ENCODE data around the gene MYO1B. TPM values are rescaled to one million over a fixed set of nuclear protein-coding genes. Genes with fewer than 3 reads are reported as not detected.

The MYO1B gene
- total and polyA plus RNA-seq, 3 experiments from 2014 or later, result 0.12 to 4.6 (median 3.9) TPM

GRCh38 chr2:191362841-191363240 is 117.6 kb downstream of the MYO1B start:
- POLR2A ChIA-PET, result no interaction called here
- Mint-ChIP-seq H3K4me3 (no peak overlapping the region), H3K36me3 (no peaks in the 10 kb centered on the region), H3K4me1 (no peaks in the 10 kb centered on the region), H3K27ac (no peak overlapping the region), H3K27me3 (peaks cover 8 to 32% of the 10 kb centered on the region in 2 donors), H3K9me3 (no peaks in the 10 kb centered on the region)
- Histone ChIP-seq H3K27me3 (ENCODE audit: insufficient read depth, low read length, poor library complexity, severe bottlenecking) (no peaks in the 10 kb centered on the region), H3K4me3 (ENCODE audit: low read length) (no peak overlapping the region), H3K9me3 (ENCODE audit: low read length) (no peaks in the 10 kb centered on the region), H3K36me3 (ENCODE audit: insufficient read depth, low read length) (no peaks in the 10 kb centered on the region), H3K27ac (ENCODE audit: low read depth, low read length) (no peak overlapping the region), H3K4me1 (ENCODE audit: insufficient read depth, low read length) (no peaks in the 10 kb centered on the region)
- DNase-seq, result no peak
- CTCF ChIA-PET, result no interaction called here

- no peaks in the 10 kb centered on the region for H3K27me3 ChIP-seq (ENCODE audit: insufficient read depth, low read length, poor library complexity, severe bottlenecking)
- no peak overlapping the region for H3K27ac ChIP-seq (ENCODE audit: low read depth, low read length)
- Mint-ChIP-seq H3K9me3 (no peaks in the 10 kb centered on the region), H3K4me3 (no peak overlapping the region), H3K27ac (no peak overlapping the region), H3K27me3 (peaks cover 6 to 28% of the 10 kb centered on the region in 2 donors), H3K36me3 (no peaks in the 10 kb centered on the region), H3K4me1 (no peaks in the 10 kb centered on the region)
- DNase-seq, result no peak
- ChIA-PET POLR2A (no interaction called here), CTCF (no interaction called here)
- H3K36me3 ChIP-seq (ENCODE audit: insufficient read depth, low read length), result no peaks in the 10 kb centered on the region
- no peaks in the 10 kb centered on the region for H3K9me3 ChIP-seq (ENCODE audit: low read length)
- H3K4me1 ChIP-seq (ENCODE audit: insufficient read depth, low read length), result no peaks in the 10 kb centered on the region
- H3K4me3 ChIP-seq (ENCODE audit: low read length), result no peak overlapping the region
These were observed 118.1 kb downstream of the MYO1B start for GRCh38 chr2:191363267-191363666.

GRCh38 chr2:191365089-191365488 is 119.9 kb downstream of the MYO1B start:
- H3K36me3 Mint-ChIP-seq, result no peaks in the 10 kb centered on the region
- no peaks in the 10 kb centered on the region for H3K4me1 ChIP-seq (ENCODE audit: insufficient read depth, low read length)
- no peak overlapping the region for H3K27ac ChIP-seq (ENCODE audit: low read depth, low read length)
- no peaks in the 10 kb centered on the region for H3K9me3 Mint-ChIP-seq
- no peak overlapping the region for H3K27ac Mint-ChIP-seq
- H3K27me3 Mint-ChIP-seq, result peaks cover 5 to 15% of the 10 kb centered on the region in 2 donors
- no peaks in the 10 kb centered on the region for H3K4me1 Mint-ChIP-seq
- no peaks in the 10 kb centered on the region for H3K36me3 ChIP-seq (ENCODE audit: insufficient read depth, low read length)
- no peak overlapping the region for H3K4me3 Mint-ChIP-seq
- no peaks in the 10 kb centered on the region for H3K27me3 ChIP-seq (ENCODE audit: insufficient read depth, low read length, poor library complexity, severe bottlenecking)
- no peak overlapping the region for H3K4me3 ChIP-seq (ENCODE audit: low read length)
- no peaks in the 10 kb centered on the region for H3K9me3 ChIP-seq (ENCODE audit: low read length)
- no peak for DNase-seq
- ChIA-PET CTCF (no interaction called here), POLR2A (no interaction called here)

- Histone ChIP-seq H3K4me1 (ENCODE audit: insufficient read depth, low read length) (no peaks in the 10 kb centered on the region), H3K27me3 (ENCODE audit: insufficient read depth, low read length, poor library complexity, severe bottlenecking) (no peaks in the 10 kb centered on the region), H3K9me3 (ENCODE audit: low read length) (no peaks in the 10 kb centered on the region), H3K36me3 (ENCODE audit: insufficient read depth, low read length) (no peaks in the 10 kb centered on the region), H3K27ac (ENCODE audit: low read depth, low read length) (no peak overlapping the region), H3K4me3 (ENCODE audit: low read length) (no peak overlapping the region)
- no peak overlapping the region for H3K4me3 Mint-ChIP-seq
- no peak overlapping the region for H3K27ac Mint-ChIP-seq
- DNase-seq, result no peak
- ChIA-PET CTCF (no interaction called here), POLR2A (no interaction called here)
- H3K36me3 Mint-ChIP-seq, result no peaks in the 10 kb centered on the region
- H3K9me3 Mint-ChIP-seq, result no peaks in the 10 kb centered on the region
- peaks cover 6 to 7% of the 10 kb centered on the region in 2 donors for H3K27me3 Mint-ChIP-seq
- no peaks in the 10 kb centered on the region for H3K4me1 Mint-ChIP-seq
These were observed 121.0 kb downstream of the MYO1B start for GRCh38 chr2:191366199-191366598.

GRCh38 chr2:191369034-191369433 is 123.8 kb downstream of the MYO1B start:
- Histone ChIP-seq H3K4me3 (ENCODE audit: low read length) (no peak overlapping the region), H3K4me1 (ENCODE audit: insufficient read depth, low read length) (no peaks in the 10 kb centered on the region), H3K9me3 (ENCODE audit: low read length) (no peaks in the 10 kb centered on the region), H3K27me3 (ENCODE audit: insufficient read depth, low read length, poor library complexity, severe bottlenecking) (no peaks in the 10 kb centered on the region), H3K36me3 (ENCODE audit: insufficient read depth, low read length) (no peaks in the 10 kb centered on the region), H3K27ac (ENCODE audit: low read depth, low read length) (no peak overlapping the region)
- H3K27me3 Mint-ChIP-seq, result peaks cover 1 to 5% of the 10 kb centered on the region in 2 donors
- POLR2A ChIA-PET, result no interaction called here
- H3K27ac Mint-ChIP-seq, result no peak overlapping the region
- no peaks in the 10 kb centered on the region for H3K36me3 Mint-ChIP-seq
- no peaks in the 10 kb centered on the region for H3K9me3 Mint-ChIP-seq
- no peaks in the 10 kb centered on the region for H3K4me1 Mint-ChIP-seq
- CTCF ChIA-PET, result no interaction called here
- DNase-seq, result no peak
- H3K4me3 Mint-ChIP-seq, result no peak overlapping the region

GRCh38 chr2:191374366-191374765 is 129.2 kb downstream of the MYO1B start:
- H3K36me3 Mint-ChIP-seq, result no peaks in the 10 kb centered on the region
- no peaks in the 10 kb centered on the region for H3K4me1 Mint-ChIP-seq
- no peak overlapping the region for H3K27ac Mint-ChIP-seq
- no peaks in the 10 kb centered on the region for H3K4me1 ChIP-seq (ENCODE audit: insufficient read depth, low read length)
- H3K27ac ChIP-seq (ENCODE audit: low read depth, low read length), result no peak overlapping the region
- peaks cover 0 to 7% of the 10 kb centered on the region in 2 donors for H3K27me3 Mint-ChIP-seq
- no peaks in the 10 kb centered on the region for H3K9me3 ChIP-seq (ENCODE audit: low read length)
- DNase-seq, result no peak
- no peaks in the 10 kb centered on the region for H3K36me3 ChIP-seq (ENCODE audit: insufficient read depth, low read length)
- no peak overlapping the region for H3K4me3 Mint-ChIP-seq
- ChIA-PET POLR2A (no interaction called here), CTCF (interaction anchor here (1.3 kb wide), 1 partner anchor 209 kb away, joined by 3 read pairs; no protein-coding TSS in a partner anchor)
- no peaks in the 10 kb centered on the region for H3K27me3 ChIP-seq (ENCODE audit: insufficient read depth, low read length, poor library complexity, severe bottlenecking)
- no peak overlapping the region for H3K4me3 ChIP-seq (ENCODE audit: low read length)
- H3K9me3 Mint-ChIP-seq, result no peaks in the 10 kb centered on the region

- Histone ChIP-seq H3K27ac (ENCODE audit: low read depth, low read length) (no peak overlapping the region), H3K4me1 (ENCODE audit: insufficient read depth, low read length) (no peaks in the 10 kb centered on the region), H3K9me3 (ENCODE audit: low read length) (no peaks in the 10 kb centered on the region), H3K27me3 (ENCODE audit: insufficient read depth, low read length, poor library complexity, severe bottlenecking) (no peaks in the 10 kb centered on the region), H3K36me3 (ENCODE audit: insufficient read depth, low read length) (no peaks in the 10 kb centered on the region), H3K4me3 (ENCODE audit: low read length) (no peak overlapping the region)
- ChIA-PET CTCF (interaction anchor here (1.3 kb wide), 1 partner anchor 210 kb away, joined by 3 read pairs; no protein-coding TSS in a partner anchor), POLR2A (no interaction called here)
- Mint-ChIP-seq H3K9me3 (no peaks in the 10 kb centered on the region), H3K36me3 (no peaks in the 10 kb centered on the region), H3K27ac (no peak overlapping the region), H3K4me1 (no peaks in the 10 kb centered on the region), H3K27me3 (peaks cover 0 to 7% of the 10 kb centered on the region in 2 donors), H3K4me3 (no peak overlapping the region)
- no peak for DNase-seq
These were observed 129.7 kb downstream of the MYO1B start for GRCh38 chr2:191374939-191375338.

GRCh38 chr2:191376981-191377629 is 131.9 kb downstream of the MYO1B start:
- no peaks in the 10 kb centered on the region for H3K9me3 ChIP-seq (ENCODE audit: low read length)
- no peak overlapping the region for H3K27ac Mint-ChIP-seq
- CTCF ChIA-PET, result no interaction called here

More at GRCh38 chr2:191376981-191377629, 131.9 kb downstream of the MYO1B start:
- H3K27ac ChIP-seq (ENCODE audit: low read depth, low read length), result no peak overlapping the region
- Mint-ChIP-seq H3K27me3 (peaks cover 0 to 8% of the 10 kb centered on the region in 2 donors), H3K9me3 (no peaks in the 10 kb centered on the region), H3K4me3 (no peak overlapping the region), H3K36me3 (no peaks in the 10 kb centered on the region), H3K4me1 (no peaks in the 10 kb centered on the region)
- H3K27me3 ChIP-seq (ENCODE audit: insufficient read depth, low read length, poor library complexity, severe bottlenecking), result no peaks in the 10 kb centered on the region
- DNase-seq, result no peak
- no peaks in the 10 kb centered on the region for H3K36me3 ChIP-seq (ENCODE audit: insufficient read depth, low read length)
- POLR2A ChIA-PET, result no interaction called here
- no peak overlapping the region for H3K4me3 ChIP-seq (ENCODE audit: low read length)
- H3K4me1 ChIP-seq (ENCODE audit: insufficient read depth, low read length), result no peaks in the 10 kb centered on the region

Measured in CD8-positive, alpha-beta memory T cell (primary cell).